ENCODE measurements around the gene PCDHGA12. TPM values are rescaled to one million over a fixed set of nuclear protein-coding genes. Genes with fewer than 3 reads are reported as not detected.
A peak's percentile ranks its signal among the peaks of the same experiment; 100 is the strongest.
"Not testable (repeated sequence)": the region's sequence is repeated elsewhere in the genome, so short reads cannot be mapped to it uniquely, and the experiment has no call there.

Gene PCDHGA12
- total RNA-seq, 1 donor from 2014 or later, result 3.9 TPM

GRCh38 chr5:141407790-141408505 lies 22.4 kb upstream of the PCDHGA12 start, which contains the start of gene PCDHGB6:
Gene PCDHGB6, plus strand, starts transcription at chr5:141408021. Its CDS starts 182 bp downstream, at chr5:141408203.
- DNase-seq, result not testable (repeated sequence)

GRCh38 chr5:141409598-141410306 lies 20.6 kb upstream of the PCDHGA12 start:
- DNase-seq, result no peak

- DNase-seq, result no peak
Observed at GRCh38 chr5:141411575-141411974, 18.7 kb upstream of the PCDHGA12 start.

GRCh38 chr5:141412854-141413539 lies 17.3 kb upstream of the PCDHGA12 start, which contains the start of gene PCDHGA10:
Gene PCDHGA10, plus strand, starts transcription at chr5:141412987. Its CDS starts 189 bp downstream, at chr5:141413176.
- DNase-seq, result no peak

- DNase-seq, result no peak
Observed at GRCh38 chr5:141413540-141414069, 16.7 kb upstream of the PCDHGA12 start.

GRCh38 chr5:141414548-141415274 lies 15.6 kb upstream of the PCDHGA12 start:
- not testable (repeated sequence) for DNase-seq

- DNase-seq, result not testable (repeated sequence)
Observed at GRCh38 chr5:141415275-141415618, 15.1 kb upstream of the PCDHGA12 start.

GRCh38 chr5:141417494-141418172 lies 12.7 kb upstream of the PCDHGA12 start, which contains the start of gene PCDHGB7:
Gene PCDHGB7, plus strand, starts transcription at chr5:141417677. Its CDS starts 183 bp downstream, at chr5:141417860.
- DNase-seq, result peak; percentile 5

- DNase-seq, result no peak
Observed at GRCh38 chr5:141419074-141419880, 11.0 kb upstream of the PCDHGA12 start.

GRCh38 chr5:141420855-141421488 lies 9.3 kb upstream of the PCDHGA12 start, which contains the start of gene PCDHGA11:
Gene PCDHGA11, plus strand, starts transcription at chr5:141421051. Its CDS starts 177 bp downstream, at chr5:141421228.
- no peak for DNase-seq

- no peak for DNase-seq
Observed at GRCh38 chr5:141421489-141421855, 8.8 kb upstream of the PCDHGA12 start.

- DNase-seq, result no peak
Observed at GRCh38 chr5:141422742-141423291, 7.5 kb upstream of the PCDHGA12 start.

GRCh38 chr5:141427783-141428426 lies 2.4 kb upstream of the PCDHGA12 start:
- no peak for DNase-seq

- no peak for DNase-seq
Observed at GRCh38 chr5:141431286-141431685, 979 bp downstream of the PCDHGA12 start.

- not testable (repeated sequence) for DNase-seq
Observed at GRCh38 chr5:141432308-141432707, 2.0 kb downstream of the PCDHGA12 start.

- DNase-seq, result not testable (repeated sequence)
Observed at GRCh38 chr5:141432726-141433125, 2.4 kb downstream of the PCDHGA12 start.

GRCh38 chr5:141434006-141434405 lies 3.7 kb downstream of the PCDHGA12 start:
- no peak for DNase-seq

GRCh38 chr5:141437221-141437620 lies 6.9 kb downstream of the PCDHGA12 start:
- DNase-seq, result no peak

All from skin of body (tissue), 2 donors.